Endothelial cell (in vitro differentiated cells): ENCODE data around the gene IRAG1. TPM values are rescaled to one million over a fixed set of nuclear protein-coding genes. Genes with fewer than 3 reads are reported as not detected.
A peak's percentile ranks its signal among the peaks of the same experiment; 100 is the strongest.

Experiments
- DNase-seq: peaks from one replicate; pipeline ENCODE4 v3.0.0; 2021; ENCODE audit warnings: low spot score
- H3K27ac Mint-ChIP-seq: one replicate; pipeline ENCODE4 v1.8.0; 2021; ENCODE audit warnings: mixed read lengths, inconsistent platforms; ENCODE audit not compliant: unreplicated experiment
- H3K27me3 Mint-ChIP-seq: one replicate; pipeline ENCODE4 v1.8.0; 2021; ENCODE audit warnings: mild to moderate bottlenecking, moderate library complexity, mixed read lengths, inconsistent platforms; ENCODE audit not compliant: unreplicated experiment
- H3K36me3 Mint-ChIP-seq: one replicate; pipeline ENCODE4 v1.8.0; 2021; ENCODE audit warnings: mild to moderate bottlenecking, low read depth, mixed read lengths, inconsistent platforms; ENCODE audit not compliant: unreplicated experiment
- H3K4me1 Mint-ChIP-seq: one replicate; pipeline ENCODE4 v1.8.0; 2021; ENCODE audit warnings: mild to moderate bottlenecking, mixed read lengths, inconsistent platforms; ENCODE audit not compliant: unreplicated experiment
- H3K4me3 Mint-ChIP-seq: one replicate; pipeline ENCODE4 v1.8.0; 2021; ENCODE audit warnings: mild to moderate bottlenecking, mixed read lengths, inconsistent platforms; ENCODE audit not compliant: unreplicated experiment
- H3K9me3 Mint-ChIP-seq: one replicate; pipeline ENCODE4 v1.8.0; 2021; ENCODE audit warnings: mixed read lengths, inconsistent platforms; ENCODE audit not compliant: unreplicated experiment
- CTCF ChIP-seq: fragments of 200-600 bp; sonication (generic); IDR thresholded peaks from one replicate; pipeline ENCODE4 v1.5.0; 2021; ENCODE audit warnings: antibody characterized with exemption; ENCODE audit not compliant: unreplicated experiment
- long read RNA-seq: library from polyadenylated mRNA; unstranded; transcript quantifications from one replicate; pipeline ENCODE4 v2.0.0, GENCODE V29; 2020; ENCODE audit not compliant: unreplicated experiment
- total RNA-seq: library from RNA; stranded (reverse); fragmentation: NEBNext Ultra II Directional; extraction: Animal tissue kit (Norgen Biotek cat#: 25700); gene quantifications from one replicate; pipeline ENCODE4 v1.2.1, GENCODE V29; 2021; ENCODE audit not compliant: unreplicated experiment

IRAG1 gene
- 8.7 TPM for total RNA-seq
- long read RNA-seq, partial matches to known transcripts = 0 of 1 reads
- long read RNA-seq, other reads (novel, unspliced or antisense) = 1 of 1 reads

- TF ChIP-seq CTCF = no peak
- Mint-ChIP-seq H3K4me1 (peaks cover 8% of the 10 kb centered on the region), H3K36me3 (peaks cover 2% of the 10 kb centered on the region), H3K27ac (peak within 1 kb of the TSS; percentile 42), H3K27me3 (peaks cover 3% of the 10 kb centered on the region), H3K4me3 (no peak within 1 kb of the TSS), H3K9me3 (peaks cover under 1% of the 10 kb centered on the region)
- DNase-seq = no peak
Measured at GRCh38 chr11:10693509-10694081, at the start of gene IRAG1. IRAG1 (minus strand) TSS chr11:10693755; CDS start chr11:10693602, 153 bp downstream.

- no peaks in the 10 kb centered on the region for H3K27me3 Mint-ChIP-seq
- no peak for TF ChIP-seq CTCF
- DNase-seq = no peak
Measured at GRCh38 chr11:10742460-10743208, 49.1 kb upstream of the IRAG1 start.

GRCh38 chr11:10735481-10736475, 42.2 kb upstream of the IRAG1 start:
- H3K9me3 Mint-ChIP-seq = no peaks in the 10 kb centered on the region
- H3K4me3 Mint-ChIP-seq = no peak overlapping the region
- H3K27me3 Mint-ChIP-seq = no peaks in the 10 kb centered on the region
- DNase-seq = peak; percentile 99
- peaks cover 4% of the 10 kb centered on the region for H3K36me3 Mint-ChIP-seq
- peaks cover 19% of the 10 kb centered on the region for H3K4me1 Mint-ChIP-seq
- peak; percentile 94 for TF ChIP-seq CTCF
- H3K27ac Mint-ChIP-seq = no peak overlapping the region

More at GRCh38 chr11:10742460-10743208, 49.1 kb upstream of the IRAG1 start:
- no peak overlapping the region for H3K27ac Mint-ChIP-seq
- peaks cover 3% of the 10 kb centered on the region for H3K4me1 Mint-ChIP-seq
- H3K36me3 Mint-ChIP-seq = no peaks in the 10 kb centered on the region
- H3K9me3 Mint-ChIP-seq = no peaks in the 10 kb centered on the region
- H3K4me3 Mint-ChIP-seq = no peak overlapping the region

- H3K27me3 Mint-ChIP-seq = no peaks in the 10 kb centered on the region
- no peak overlapping the region for H3K27ac Mint-ChIP-seq
- no peaks in the 10 kb centered on the region for H3K9me3 Mint-ChIP-seq
- H3K36me3 Mint-ChIP-seq = peaks cover 4% of the 10 kb centered on the region
- peaks cover 17% of the 10 kb centered on the region for H3K4me1 Mint-ChIP-seq
- no peak for DNase-seq
- H3K4me3 Mint-ChIP-seq = no peak overlapping the region
- TF ChIP-seq CTCF = no peak
Measured at GRCh38 chr11:10731064-10731680, 37.6 kb upstream of the IRAG1 start.
